GM19324 (cell line): ENCODE results near the gene UTP25.
"Not testable (repeated sequence)": the region's sequence is repeated elsewhere in the genome, so short reads cannot be mapped to it uniquely, and the experiment has no call there.

ENCODE experiments used
- ATAC-seq: cut with Tn5 transposase; IDR thresholded peaks from one replicate; pipeline ENCODE4 v1.9.1; 2021; ENCODE audit warnings: mild to moderate bottlenecking, moderate library complexity; ENCODE audit not compliant: unreplicated experiment, low FRiP score

The UTP25 gene

GRCh38 chr1:209870151-209870831 lies 42.5 kb downstream of the UTP25 start:
- ATAC-seq, result no peak

GRCh38 chr1:209871006-209871405 lies 43.2 kb downstream of the UTP25 start:
- ATAC-seq, result no peak

GRCh38 chr1:209871430-209871829 lies 43.7 kb downstream of the UTP25 start:
- no peak for ATAC-seq

GRCh38 chr1:209873067-209873799 lies 45.5 kb downstream of the UTP25 start:
- ATAC-seq, result no peak

GRCh38 chr1:209875515-209875914 lies 47.7 kb downstream of the UTP25 start:
- no peak for ATAC-seq

GRCh38 chr1:209876078-209876800 lies 48.5 kb downstream of the UTP25 start:
- no peak for ATAC-seq

- ATAC-seq, result no peak
These were observed 49.5 kb downstream of the UTP25 start for GRCh38 chr1:209877087-209877764.

GRCh38 chr1:209878964-209879363 lies 51.2 kb downstream of the UTP25 start:
- ATAC-seq, result no peak

- ATAC-seq, result no peak
These were observed 51.8 kb downstream of the UTP25 start for GRCh38 chr1:209879539-209879938.

GRCh38 chr1:209880031-209880430 lies 52.3 kb downstream of the UTP25 start:
- no peak for ATAC-seq

- ATAC-seq, result no peak
These were observed 53.8 kb downstream of the UTP25 start for GRCh38 chr1:209881619-209882018.

GRCh38 chr1:209882286-209882685 lies 54.5 kb downstream of the UTP25 start:
- no peak for ATAC-seq

- ATAC-seq, result no peak
These were observed 55.2 kb downstream of the UTP25 start for GRCh38 chr1:209882942-209883340.

- ATAC-seq, result no peak
These were observed 55.7 kb downstream of the UTP25 start for GRCh38 chr1:209883341-209883971.

GRCh38 chr1:209884249-209884648 lies 56.5 kb downstream of the UTP25 start:
- ATAC-seq, result no peak

- no peak for ATAC-seq
These were observed 56.9 kb downstream of the UTP25 start for GRCh38 chr1:209884665-209885117.

GRCh38 chr1:209885403-209886218 lies 57.8 kb downstream of the UTP25 start:
- no peak for ATAC-seq

GRCh38 chr1:209886219-209886536 lies 58.4 kb downstream of the UTP25 start:
- no peak for ATAC-seq

GRCh38 chr1:209888291-209889076 lies 60.7 kb downstream of the UTP25 start:
- ATAC-seq, result not testable (repeated sequence)
